A549 treated with RU486 at 1 μM for 4 hours (cell line): ENCODE data around the gene NINJ1. TPM values are rescaled to one million over a fixed set of nuclear protein-coding genes. Genes with fewer than 3 reads are reported as not detected.

Experiments used
- total RNA-seq: library from RNA; stranded (reverse); fragments of 200-300 nt; extraction: Qiagen RNA extraction; gene quantifications from 5 replicates; pipeline ENCODE4 v1.2.3, GENCODE V29; 2022; ENCODE audit warnings: low read depth

The NINJ1 gene, protein sequence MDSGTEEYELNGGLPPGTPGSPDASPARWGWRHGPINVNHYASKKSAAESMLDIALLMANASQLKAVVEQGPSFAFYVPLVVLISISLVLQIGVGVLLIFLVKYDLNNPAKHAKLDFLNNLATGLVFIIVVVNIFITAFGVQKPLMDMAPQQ
- 65.1 to 101 TPM (median 83.7 TPM) in 5 replicates for total RNA-seq

DNA sequence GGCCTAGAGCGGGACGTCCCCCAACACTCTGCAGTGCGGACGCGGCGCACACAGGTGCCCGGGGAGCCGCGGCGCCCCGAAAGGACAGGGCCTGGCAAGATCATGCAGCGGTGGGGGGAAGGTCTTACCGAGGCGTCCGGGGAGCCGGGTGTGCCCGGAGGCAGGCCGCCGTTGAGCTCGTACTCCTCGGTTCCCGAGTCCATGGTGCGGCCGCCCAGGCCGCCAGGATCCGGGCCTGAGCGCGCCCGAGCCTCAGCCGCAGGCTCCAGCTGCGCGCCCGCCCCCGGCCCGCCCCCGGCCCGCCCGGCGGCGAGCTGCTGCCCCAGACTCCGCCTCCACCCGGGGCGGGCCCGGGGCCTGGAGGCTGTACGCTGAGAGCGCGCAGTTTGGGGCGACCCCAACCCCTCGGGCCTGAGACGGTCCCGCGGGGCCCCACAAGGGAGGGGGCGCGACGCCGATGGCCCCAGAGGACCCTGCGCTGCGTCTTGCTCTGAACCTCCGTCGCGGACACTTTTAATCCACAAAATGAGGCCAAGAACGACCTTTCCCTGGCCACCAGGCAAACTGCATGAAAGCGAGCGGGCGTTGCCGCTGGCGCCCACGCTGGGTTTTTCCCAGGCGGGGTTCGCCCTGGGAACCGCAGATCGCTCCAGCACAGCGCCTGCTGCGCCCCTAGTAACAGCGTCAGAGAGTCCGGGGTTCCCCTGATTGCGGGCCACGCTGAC is at the start of gene NINJ1:
Gene NINJ1, minus strand, starts transcription at position 237 of the 725 bp plus-strand sequence. Its CDS starts 34 bp downstream, at position 203.

DNA sequence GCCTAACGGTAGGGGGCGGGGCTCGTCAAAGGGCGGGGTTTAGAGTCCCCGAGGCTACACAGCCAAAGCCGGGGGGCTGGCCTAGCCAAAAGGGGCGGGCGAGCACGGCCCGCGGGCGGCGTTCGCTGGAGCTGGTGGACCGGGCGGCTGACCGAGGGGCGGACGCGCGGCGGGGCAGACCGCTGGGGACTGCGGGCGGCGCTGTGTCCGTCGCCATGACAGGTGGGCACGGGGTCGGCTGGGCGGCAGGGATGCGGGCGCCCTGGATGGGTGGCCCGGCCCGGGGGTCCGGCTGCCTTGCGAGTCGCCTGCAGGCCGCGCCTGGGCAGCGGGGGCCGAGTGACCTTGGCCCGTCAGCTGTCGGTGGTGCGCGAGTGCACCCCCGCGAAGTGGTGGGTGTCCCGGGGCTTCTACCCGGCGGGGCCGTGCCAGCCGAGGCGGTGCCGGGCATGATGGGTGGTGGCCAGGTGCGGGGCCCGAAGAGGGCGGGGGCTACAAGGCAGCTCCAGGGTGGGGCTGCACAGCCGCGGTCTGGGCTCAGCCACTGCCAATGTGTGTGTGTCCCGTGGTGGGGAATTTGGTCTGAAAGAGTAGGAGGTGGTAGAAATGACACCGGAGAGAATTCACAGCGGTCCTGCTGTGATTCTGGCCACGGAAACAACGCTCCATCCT is 37.8 kb downstream of the NINJ1 start, which contains the start of gene CARD19:
Gene CARD19, plus strand, starts transcription at position 87 of the 672 bp plus-strand sequence. Its CDS starts 129 bp downstream, at position 216.

Other genes starting within 250 kb of the NINJ1 start
- 0.09 to 0.24 TPM (median 0.18 TPM) in 5 replicates for gene FGD3, start 186.7 kb downstream of the NINJ1 start, total RNA-seq
- gene SUSD3, start 75.5 kb downstream of the NINJ1 start, total RNA-seq: 0.32 to 0.71 TPM (median 0.53 TPM) in 5 replicates
- gene CARD19, start 38.0 kb downstream of the NINJ1 start, total RNA-seq: 47.7 to 65.7 TPM (median 63.9 TPM) in 5 replicates
- gene WNK2, start 49.9 kb upstream of the NINJ1 start, total RNA-seq: 4.4 to 7.9 TPM (median 7.1 TPM) in 5 replicates